ENCODE data around the gene PHF2.
"Not testable (repeated sequence)": the region's sequence is repeated elsewhere in the genome, so short reads cannot be mapped to it uniquely, and the experiment has no call there.

The PHF2 gene

DNA sequence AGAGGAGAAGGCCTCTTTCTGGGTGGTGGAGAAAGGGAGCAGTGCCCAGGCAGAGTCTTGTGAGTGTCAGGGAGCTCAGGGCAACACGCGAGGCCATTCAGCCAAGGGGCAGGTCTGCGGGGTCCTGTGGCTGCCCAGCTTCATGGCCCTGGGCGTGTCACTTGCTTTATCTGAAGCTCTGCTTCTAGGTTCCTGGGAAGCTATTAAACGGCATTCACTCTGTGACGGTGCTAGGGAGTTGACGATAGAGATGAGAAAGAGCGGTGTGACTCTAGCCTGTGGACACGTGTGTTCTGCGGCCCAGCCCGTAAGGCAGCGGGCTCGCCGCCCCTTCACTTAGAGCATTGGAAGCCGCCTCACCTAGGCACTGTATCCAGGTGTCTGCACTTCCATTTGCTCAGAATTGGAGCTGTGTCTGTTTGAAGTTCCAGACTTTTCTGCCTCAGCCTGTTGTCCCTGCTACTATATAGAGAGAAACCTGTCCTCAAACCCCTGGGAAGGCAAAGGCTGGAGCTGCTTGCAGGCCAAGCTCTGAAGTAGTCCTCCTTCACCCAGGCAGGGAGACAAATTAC lies 88.3 kb downstream of the PHF2 start:
- Histone ChIP-seq H3K36me3 (ENCODE audit: control insufficient read depth in 1 of 2, insufficient read depth in 2 of 2, low read length in 2 of 2) (peaks cover 19 to 62% of the 10 kb centered on the region in 2 donors), H3K4me1 (ENCODE audit: control insufficient read depth in 1 of 2, insufficient read depth in 2 of 2, low read length in 2 of 2) (no peaks in the 10 kb centered on the region), H3K27me3 (ENCODE audit: control insufficient read depth in 1 of 2, insufficient read depth in 2 of 2, low read length in 2 of 2) (no peaks in the 10 kb centered on the region), H3K4me3 (ENCODE audit: low read depth in 1 of 2, low read length in 2 of 2) (no peak overlapping the region), H3K9me3 (ENCODE audit: control insufficient read depth in 1 of 2, low read length in 2 of 2) (no peaks in the 10 kb centered on the region), H3K9ac (ENCODE audit: low read depth in 1 of 2, low read length in 2 of 2) (no peak overlapping the region), H3K27ac (ENCODE audit: low read depth, low read length) (no peak overlapping the region)

DNA sequence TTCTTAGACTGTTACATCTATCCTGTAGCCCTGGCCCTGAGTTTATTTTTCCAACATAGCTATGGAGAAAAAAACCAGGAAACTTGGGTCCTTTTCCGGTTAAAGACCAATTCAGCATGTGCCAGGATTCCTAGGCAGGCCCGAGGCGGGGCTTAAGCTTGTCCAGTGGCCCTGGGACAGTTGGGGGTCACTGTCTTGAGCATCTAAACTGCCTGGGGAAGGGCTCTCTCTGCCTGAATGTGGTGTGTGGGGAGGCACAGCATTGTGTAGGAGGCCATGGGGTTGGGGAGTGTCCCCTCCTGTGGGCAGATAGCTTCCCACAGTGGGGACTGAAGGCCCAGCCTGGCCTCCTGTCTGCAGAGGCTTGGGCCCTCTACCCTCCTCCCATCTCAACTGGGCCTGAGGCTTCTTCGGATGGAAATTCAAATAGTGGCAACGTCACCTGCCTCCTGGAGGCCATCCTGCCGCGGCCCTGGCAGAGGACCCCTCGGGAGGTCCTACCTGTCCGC lies 88.8 kb downstream of the PHF2 start:
- Histone ChIP-seq H3K36me3 (ENCODE audit: control insufficient read depth in 1 of 2, insufficient read depth in 2 of 2, low read length in 2 of 2) (peaks cover 19 to 57% of the 10 kb centered on the region in 2 donors), H3K27me3 (ENCODE audit: control insufficient read depth in 1 of 2, insufficient read depth in 2 of 2, low read length in 2 of 2) (no peaks in the 10 kb centered on the region), H3K27ac (ENCODE audit: low read depth, low read length) (no peak overlapping the region), H3K9me3 (ENCODE audit: control insufficient read depth in 1 of 2, low read length in 2 of 2) (no peaks in the 10 kb centered on the region), H3K4me3 (ENCODE audit: low read depth in 1 of 2, low read length in 2 of 2) (no peak overlapping the region), H3K4me1 (ENCODE audit: control insufficient read depth in 1 of 2, insufficient read depth in 2 of 2, low read length in 2 of 2) (no peaks in the 10 kb centered on the region), H3K9ac (ENCODE audit: low read depth in 1 of 2, low read length in 2 of 2) (no peak overlapping the region)

DNA sequence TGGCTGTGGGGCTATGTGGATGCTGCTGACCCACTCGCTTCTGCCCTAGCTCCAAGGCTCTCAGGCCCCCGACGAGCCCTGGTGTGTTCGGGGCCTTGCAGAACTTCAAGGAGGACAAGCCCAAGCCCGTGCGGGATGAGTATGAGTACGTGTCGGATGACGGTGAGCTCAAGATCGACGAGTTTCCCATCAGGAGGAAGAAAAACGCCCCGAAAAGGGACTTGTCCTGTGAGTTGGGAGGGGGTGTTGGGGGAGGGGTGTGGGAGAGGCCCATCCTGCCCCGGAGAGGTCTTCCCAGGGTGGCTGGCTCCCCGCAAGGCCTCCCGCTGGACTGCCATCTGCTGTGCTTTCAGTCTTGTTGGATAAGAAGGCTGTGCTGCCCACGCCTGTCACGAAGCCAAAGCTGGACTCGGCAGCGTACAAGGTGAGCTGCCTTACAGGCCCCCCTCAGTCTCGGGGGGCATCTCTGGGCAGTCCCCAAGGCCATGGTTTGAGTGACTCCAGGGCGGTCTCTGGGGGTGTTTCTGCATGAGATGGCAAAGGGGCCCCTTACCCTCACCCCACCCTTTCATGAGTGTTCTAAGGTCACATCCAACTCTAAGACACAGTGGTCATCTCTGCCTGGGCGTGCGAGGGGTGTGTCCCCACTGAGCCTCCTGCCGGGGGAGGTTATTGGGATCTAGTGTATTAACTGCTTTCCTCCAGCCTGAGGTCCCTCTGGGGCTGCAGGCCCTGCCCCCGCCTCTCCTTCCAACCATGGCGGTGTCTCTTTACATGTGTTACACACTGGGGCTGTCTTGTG lies 89.5 kb downstream of the PHF2 start:
- Histone ChIP-seq H3K36me3 (ENCODE audit: control insufficient read depth in 1 of 2, insufficient read depth in 2 of 2, low read length in 2 of 2) (peaks cover 15 to 52% of the 10 kb centered on the region in 2 donors), H3K27ac (ENCODE audit: low read depth, low read length) (no peak overlapping the region), H3K4me1 (ENCODE audit: control insufficient read depth in 1 of 2, insufficient read depth in 2 of 2, low read length in 2 of 2) (no peaks in the 10 kb centered on the region), H3K27me3 (ENCODE audit: control insufficient read depth in 1 of 2, insufficient read depth in 2 of 2, low read length in 2 of 2) (no peaks in the 10 kb centered on the region), H3K4me3 (ENCODE audit: low read depth in 1 of 2, low read length in 2 of 2) (no peak overlapping the region), H3K9ac (ENCODE audit: low read depth in 1 of 2, low read length in 2 of 2) (no peak overlapping the region), H3K9me3 (ENCODE audit: control insufficient read depth in 1 of 2, low read length in 2 of 2) (no peaks in the 10 kb centered on the region)

DNA sequence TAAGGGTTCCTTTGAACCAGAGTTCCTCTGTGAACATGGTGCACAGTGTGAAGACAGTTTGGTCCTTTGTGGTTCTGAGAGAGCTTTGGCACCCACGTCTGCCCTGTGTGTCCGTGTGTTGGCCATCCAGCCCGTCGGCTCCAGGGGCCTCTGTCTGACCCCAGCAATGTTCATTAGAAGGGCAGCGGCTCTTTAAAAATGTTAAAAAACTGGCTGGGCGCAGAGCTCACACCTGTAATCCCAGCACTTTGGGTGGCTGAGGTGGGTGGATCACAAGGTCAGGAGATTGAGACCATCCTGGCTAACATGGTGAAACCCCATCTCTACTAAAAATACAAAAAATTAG lies 90.0 kb downstream of the PHF2 start:
- H3K36me3 ChIP-seq (ENCODE audit: control insufficient read depth in 1 of 2, insufficient read depth in 2 of 2, low read length in 2 of 2), result peaks cover 15 to 47% of the 10 kb centered on the region in 2 donors
- not testable (repeated sequence) for H3K9ac ChIP-seq (ENCODE audit: low read depth in 1 of 2, low read length in 2 of 2); H3K4me1 ChIP-seq (ENCODE audit: control insufficient read depth in 1 of 2, insufficient read depth in 2 of 2, low read length in 2 of 2); H3K27ac ChIP-seq (ENCODE audit: low read depth, low read length); H3K27me3 ChIP-seq (ENCODE audit: control insufficient read depth in 1 of 2, insufficient read depth in 2 of 2, low read length in 2 of 2); H3K9me3 ChIP-seq (ENCODE audit: control insufficient read depth in 1 of 2, low read length in 2 of 2); H3K4me3 ChIP-seq (ENCODE audit: low read depth in 1 of 2, low read length in 2 of 2)

DNA sequence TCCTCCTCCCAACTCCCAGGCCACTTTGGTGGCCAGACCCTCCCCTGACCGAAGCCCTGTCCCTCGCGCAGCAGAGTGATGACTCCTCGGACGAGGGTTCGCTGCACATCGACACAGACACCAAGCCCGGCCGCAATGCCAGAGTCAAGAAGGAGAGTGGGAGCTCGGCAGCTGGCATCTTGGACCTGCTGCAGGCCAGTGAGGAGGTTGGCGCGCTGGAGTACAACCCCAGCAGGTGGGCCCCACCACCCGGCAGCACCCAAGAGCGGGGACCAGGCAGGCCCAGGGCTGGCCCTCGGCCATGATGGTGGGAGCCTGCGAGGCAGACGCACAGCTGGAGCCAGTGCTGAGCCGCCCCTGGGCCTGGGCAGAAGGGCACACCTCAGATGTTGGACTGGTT lies 90.6 kb downstream of the PHF2 start:
- Histone ChIP-seq H3K36me3 (ENCODE audit: control insufficient read depth in 1 of 2, insufficient read depth in 2 of 2, low read length in 2 of 2) (peaks cover 15 to 43% of the 10 kb centered on the region in 2 donors), H3K4me1 (ENCODE audit: control insufficient read depth in 1 of 2, insufficient read depth in 2 of 2, low read length in 2 of 2) (no peaks in the 10 kb centered on the region), H3K9me3 (ENCODE audit: control insufficient read depth in 1 of 2, low read length in 2 of 2) (no peaks in the 10 kb centered on the region), H3K27me3 (ENCODE audit: control insufficient read depth in 1 of 2, insufficient read depth in 2 of 2, low read length in 2 of 2) (no peaks in the 10 kb centered on the region), H3K9ac (ENCODE audit: low read depth in 1 of 2, low read length in 2 of 2) (no peak overlapping the region), H3K4me3 (ENCODE audit: low read depth in 1 of 2, low read length in 2 of 2) (no peak overlapping the region), H3K27ac (ENCODE audit: low read depth, low read length) (no peak overlapping the region)

DNA sequence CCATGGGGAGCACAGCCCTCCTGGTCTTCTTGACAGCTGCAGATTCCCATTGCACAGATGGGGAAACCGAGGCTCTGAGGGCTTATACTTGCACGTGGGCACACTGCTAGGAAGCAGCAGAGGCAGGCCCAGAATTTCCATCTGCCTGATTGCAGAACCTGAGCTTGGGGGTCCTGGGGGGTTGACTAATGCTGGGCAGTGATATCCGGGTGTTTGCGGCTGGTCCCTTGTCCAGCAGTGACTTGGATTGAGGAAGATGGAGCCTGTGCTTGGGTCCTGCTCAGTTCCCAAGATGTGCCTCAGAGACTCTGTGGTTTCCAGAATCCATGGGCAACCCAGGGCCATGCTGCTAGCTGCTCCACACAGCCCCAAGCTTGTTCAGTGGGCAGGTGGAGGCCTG lies 91.2 kb downstream of the PHF2 start:
- Histone ChIP-seq H3K4me3 (ENCODE audit: low read depth in 1 of 2, low read length in 2 of 2) (no peak overlapping the region), H3K27me3 (ENCODE audit: control insufficient read depth in 1 of 2, insufficient read depth in 2 of 2, low read length in 2 of 2) (no peaks in the 10 kb centered on the region), H3K27ac (ENCODE audit: low read depth, low read length) (no peak overlapping the region), H3K9me3 (ENCODE audit: control insufficient read depth in 1 of 2, low read length in 2 of 2) (no peaks in the 10 kb centered on the region), H3K9ac (ENCODE audit: low read depth in 1 of 2, low read length in 2 of 2) (no peak overlapping the region), H3K4me1 (ENCODE audit: control insufficient read depth in 1 of 2, insufficient read depth in 2 of 2, low read length in 2 of 2) (no peaks in the 10 kb centered on the region), H3K36me3 (ENCODE audit: control insufficient read depth in 1 of 2, insufficient read depth in 2 of 2, low read length in 2 of 2) (peaks cover 14 to 38% of the 10 kb centered on the region in 2 donors)

DNA sequence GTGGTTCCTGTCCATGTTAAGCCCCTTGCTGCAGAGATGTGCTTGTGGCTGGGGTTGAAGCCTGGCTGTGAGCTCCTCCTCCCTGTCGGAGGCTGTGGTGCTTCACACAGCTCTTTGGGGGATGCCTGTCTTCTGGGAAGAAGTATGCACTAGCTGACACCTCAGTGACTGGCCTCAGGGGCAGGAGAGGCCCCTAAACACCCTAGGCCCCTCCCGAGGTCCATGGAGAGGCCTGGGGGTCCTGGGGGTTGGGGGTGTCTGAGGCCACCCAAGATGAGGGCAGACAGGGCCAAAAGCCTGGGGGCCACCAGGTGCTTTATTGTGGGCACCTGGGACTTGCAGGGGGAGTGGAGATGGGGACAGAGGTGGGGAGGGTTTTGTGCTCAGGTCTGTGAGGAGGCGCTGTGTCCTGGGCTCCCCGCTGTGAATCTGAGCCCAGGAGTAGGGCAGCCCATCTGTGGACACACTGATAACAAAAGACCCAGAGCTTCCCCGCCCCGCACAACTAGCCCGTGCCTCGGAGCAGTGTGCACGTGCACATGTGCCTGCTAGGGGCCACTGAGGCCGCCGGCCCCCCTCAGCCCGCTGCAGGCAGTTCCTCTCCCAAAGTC lies 92.0 kb downstream of the PHF2 start:
- Histone ChIP-seq H3K4me3 (ENCODE audit: low read depth in 1 of 2, low read length in 2 of 2) (no peak overlapping the region), H3K36me3 (ENCODE audit: control insufficient read depth in 1 of 2, insufficient read depth in 2 of 2, low read length in 2 of 2) (peaks cover 8 to 38% of the 10 kb centered on the region in 2 donors), H3K27ac (ENCODE audit: low read depth, low read length) (no peak overlapping the region), H3K9me3 (ENCODE audit: control insufficient read depth in 1 of 2, low read length in 2 of 2) (no peaks in the 10 kb centered on the region), H3K4me1 (ENCODE audit: control insufficient read depth in 1 of 2, insufficient read depth in 2 of 2, low read length in 2 of 2) (no peaks in the 10 kb centered on the region), H3K27me3 (ENCODE audit: control insufficient read depth in 1 of 2, insufficient read depth in 2 of 2, low read length in 2 of 2) (no peaks in the 10 kb centered on the region), H3K9ac (ENCODE audit: low read depth in 1 of 2, low read length in 2 of 2) (no peak overlapping the region)

DNA sequence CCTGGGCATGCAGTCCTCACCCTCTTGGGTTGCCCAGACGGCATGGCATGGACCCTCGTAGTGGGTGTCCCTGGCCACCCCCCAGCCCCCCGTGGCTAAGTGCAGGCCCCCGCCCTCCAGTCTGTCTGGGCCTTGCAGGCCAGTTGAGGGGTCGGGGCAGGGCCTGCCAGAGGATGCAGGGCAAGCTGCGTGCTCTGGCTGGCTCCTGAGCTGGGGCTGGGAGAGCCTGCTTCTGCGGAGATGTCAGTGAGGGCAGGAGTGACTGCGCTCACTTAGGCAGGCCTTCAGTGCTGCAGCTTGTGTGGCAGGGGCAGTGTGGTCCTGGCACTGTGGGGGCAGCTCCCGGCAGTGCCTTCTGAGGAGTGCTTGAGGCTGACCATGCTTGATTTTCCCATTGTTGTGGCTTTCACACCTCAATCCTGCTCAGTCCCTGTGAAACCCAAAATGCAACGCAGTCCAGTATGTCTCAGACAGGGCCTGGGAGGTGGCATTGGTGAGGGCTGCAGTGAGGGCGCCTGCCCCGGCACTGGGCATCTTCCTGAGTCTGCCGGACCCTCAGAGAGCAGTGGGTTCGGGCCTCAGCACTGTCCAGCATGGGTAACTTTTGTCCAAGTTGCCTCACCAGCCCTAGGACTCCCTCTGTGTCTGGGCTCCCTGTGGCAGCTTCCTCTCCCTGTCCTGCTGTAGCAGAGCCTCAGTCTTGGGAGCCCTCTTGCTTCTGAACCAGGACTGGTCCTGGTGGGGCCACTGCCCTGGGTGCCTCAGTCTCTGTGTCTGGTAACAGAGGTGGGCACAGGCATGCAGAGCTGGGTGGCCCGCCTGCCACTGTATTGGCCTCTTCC lies 93.0 kb downstream of the PHF2 start:
- no peaks in the 10 kb centered on the region for H3K9me3 ChIP-seq (ENCODE audit: control insufficient read depth in 1 of 2, low read length in 2 of 2)
- no peak overlapping the region for H3K4me3 ChIP-seq (ENCODE audit: low read depth in 1 of 2, low read length in 2 of 2)
- H3K27me3 ChIP-seq (ENCODE audit: control insufficient read depth in 1 of 2, insufficient read depth in 2 of 2, low read length in 2 of 2), result no peaks in the 10 kb centered on the region
- H3K9ac ChIP-seq (ENCODE audit: low read depth in 1 of 2, low read length in 2 of 2), result no peak overlapping the region
- H3K4me1 ChIP-seq (ENCODE audit: control insufficient read depth in 1 of 2, insufficient read depth in 2 of 2, low read length in 2 of 2), result no peaks in the 10 kb centered on the region
- peaks cover 13 to 38% of the 10 kb centered on the region in 2 donors for H3K36me3 ChIP-seq (ENCODE audit: control insufficient read depth in 1 of 2, insufficient read depth in 2 of 2, low read length in 2 of 2)
- H3K27ac ChIP-seq (ENCODE audit: low read depth, low read length), result no peak overlapping the region

DNA sequence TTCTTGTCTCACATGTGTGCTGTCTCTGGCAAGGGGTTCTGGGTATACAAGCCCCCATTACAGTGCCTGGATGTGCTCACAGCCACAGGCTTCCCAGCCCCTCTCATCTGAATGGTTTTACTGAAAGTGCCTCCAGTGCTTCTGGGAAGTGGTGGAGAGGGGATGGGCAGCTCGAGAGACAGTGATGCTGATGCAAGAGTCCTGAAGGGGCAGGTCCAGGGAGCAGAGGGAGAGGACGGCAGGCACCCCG lies 93.5 kb downstream of the PHF2 start:
- no peaks in the 10 kb centered on the region for H3K27me3 ChIP-seq (ENCODE audit: control insufficient read depth in 1 of 2, insufficient read depth in 2 of 2, low read length in 2 of 2)
- H3K9ac ChIP-seq (ENCODE audit: low read depth in 1 of 2, low read length in 2 of 2), result no peak overlapping the region
- H3K9me3 ChIP-seq (ENCODE audit: control insufficient read depth in 1 of 2, low read length in 2 of 2), result no peaks in the 10 kb centered on the region
- H3K36me3 ChIP-seq (ENCODE audit: control insufficient read depth in 1 of 2, insufficient read depth in 2 of 2, low read length in 2 of 2), result peaks cover 17 to 38% of the 10 kb centered on the region in 2 donors
- no peaks in the 10 kb centered on the region for H3K4me1 ChIP-seq (ENCODE audit: control insufficient read depth in 1 of 2, insufficient read depth in 2 of 2, low read length in 2 of 2)
- H3K27ac ChIP-seq (ENCODE audit: low read depth, low read length), result no peak overlapping the region
- H3K4me3 ChIP-seq (ENCODE audit: low read depth in 1 of 2, low read length in 2 of 2), result no peak overlapping the region
